ENCODE results near the gene MX2. TPM values are rescaled to one million over a fixed set of nuclear protein-coding genes. Genes with fewer than 3 reads are reported as not detected.
A peak's percentile ranks its signal among the peaks of the same experiment; 100 is the strongest.

MX2 gene
- total RNA-seq, 1 experiment from 2014 or later = 0.15 TPM

- H3K9ac ChIP-seq (ENCODE audit: low read length) = no peak overlapping the region
- no peaks in the 10 kb centered on the region for H3F3A ChIP-seq (ENCODE audit: low read length, unreplicated experiment)
- H3K36me3 ChIP-seq (ENCODE audit: low read depth, low read length) = no peaks in the 10 kb centered on the region
- no peaks in the 10 kb centered on the region for H3K9me3 ChIP-seq (ENCODE audit: low read length)
- intact Hi-C loops (cut with micrococcal nuclease) = loop anchor here (10.0 kb wide), 1 partner anchor 85 kb away; the partner anchor contains the start of gene MX2
- no peaks in the 10 kb centered on the region for H3K79me2 ChIP-seq (ENCODE audit: low read length)
- H3K27me3 ChIP-seq (ENCODE audit: low read length) = no peaks in the 10 kb centered on the region
- BruUV-seq (replicated peaks) = no TSS peak
- H3K4me3 ChIP-seq (ENCODE audit: low read length) = no peak overlapping the region
- H2AFZ ChIP-seq (ENCODE audit: low read length) = no peak overlapping the region
- ChIA-PET POLR2A (ENCODE audit: unreplicated experiment) (no interaction called here), CTCF (no interaction called here)
- no peaks in the 10 kb centered on the region for H3K9me2 ChIP-seq (replicated peaks; ENCODE audit: low read length)
- no peak for DNase-seq
- H3K27ac ChIP-seq (ENCODE audit: low read length) = no peak overlapping the region
- ATAC-seq = no peak
- H3K4me2 ChIP-seq (ENCODE audit: low read length) = no peak overlapping the region
- TF ChIP-seq EZH2phosphoT487 (IDR thresholded peaks at IDR 0.05; ENCODE audit: borderline replicate concordance, low read length) = no peak
- TF ChIP-seq EZH2 (IDR thresholded peaks at IDR 0.05; ENCODE audit: low read length, unreplicated experiment) = no peak
- no peak for TF ChIP-seq CTCF (conservative IDR thresholded peaks at IDR 0.05; ENCODE audit: low read depth, low read length)
- H3K4me1 ChIP-seq (ENCODE audit: insufficient read depth, low read length) = peaks cover 14% of the 10 kb centered on the region
- no peaks in the 10 kb centered on the region for H4K20me1 ChIP-seq (ENCODE audit: low read length)
Measured at GRCh38 chr21:41449613-41450012, 87.8 kb downstream of the MX2 start.

GRCh38 chr21:41451753-41452676 is 90.2 kb downstream of the MX2 start:
- H3K79me2 ChIP-seq (ENCODE audit: low read length) = no peaks in the 10 kb centered on the region
- H3K27ac ChIP-seq (ENCODE audit: low read length) = peak overlapping the region; percentile 43
- no peaks in the 10 kb centered on the region for H3K27me3 ChIP-seq (ENCODE audit: low read length)
- H3K4me1 ChIP-seq (ENCODE audit: insufficient read depth, low read length) = peaks cover 14% of the 10 kb centered on the region
- no peak overlapping the region for H3K4me3 ChIP-seq (ENCODE audit: low read length)
- no peaks in the 10 kb centered on the region for H3K9me2 ChIP-seq (replicated peaks; ENCODE audit: low read length)
- ChIA-PET POLR2A (ENCODE audit: unreplicated experiment) (interaction anchor here (0.6 kb wide), 2 partner anchors 27 to 183 kb away, joined by 3 to 5 read pairs; no protein-coding TSS in a partner anchor), CTCF (no interaction called here)
- ATAC-seq = peak; percentile 97
- BruUV-seq (replicated peaks) = no TSS peak
- no peak overlapping the region for H2AFZ ChIP-seq (ENCODE audit: low read length)
- intact Hi-C loops (cut with micrococcal nuclease) = loop anchor here (2.0 to 10.0 kb wide), 2 partner anchors 19 to 87 kb away; partner anchors contain the start of gene MX2
- H3K9ac ChIP-seq (ENCODE audit: low read length) = no peak overlapping the region
- no peaks in the 10 kb centered on the region for H3F3A ChIP-seq (ENCODE audit: low read length, unreplicated experiment)
- H3K4me2 ChIP-seq (ENCODE audit: low read length) = peak overlapping the region; percentile 53
- H3K36me3 ChIP-seq (ENCODE audit: low read depth, low read length) = no peaks in the 10 kb centered on the region
- TF ChIP-seq CTCF (conservative IDR thresholded peaks at IDR 0.05; ENCODE audit: low read depth, low read length) (no peak), EZH2 (IDR thresholded peaks at IDR 0.05; ENCODE audit: low read length, unreplicated experiment) (no peak), EZH2phosphoT487 (IDR thresholded peaks at IDR 0.05; ENCODE audit: borderline replicate concordance, low read length) (no peak)
- H3K9me3 ChIP-seq (ENCODE audit: low read length) = no peaks in the 10 kb centered on the region
- peak; percentile 80 for DNase-seq
- H4K20me1 ChIP-seq (ENCODE audit: low read length) = no peaks in the 10 kb centered on the region

DNA sequence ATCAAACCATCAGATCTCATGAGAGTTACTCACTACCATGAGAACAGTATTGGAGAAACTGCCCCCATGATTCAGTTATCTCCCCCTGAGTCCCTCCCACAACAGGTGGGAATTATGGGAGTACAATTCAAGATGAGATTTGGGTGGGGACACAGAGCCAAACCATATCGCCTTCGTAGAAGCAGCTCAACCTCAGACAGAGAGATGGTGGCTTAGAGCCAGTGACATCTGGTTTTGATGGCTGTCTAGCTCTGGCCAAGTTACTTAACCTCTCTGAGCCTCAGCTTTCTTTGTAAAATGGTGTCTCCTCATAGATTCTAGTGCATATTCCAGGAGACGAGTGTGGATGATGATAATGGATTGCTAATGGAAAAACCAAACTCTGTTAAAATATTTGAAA is 91.4 kb downstream of the MX2 start:
- no peaks in the 10 kb centered on the region for H3F3A ChIP-seq (ENCODE audit: low read length, unreplicated experiment)
- DNase-seq (no peak), ATAC-seq (no peak)
- TF ChIP-seq CTCF (conservative IDR thresholded peaks at IDR 0.05; ENCODE audit: low read depth, low read length) (no peak), EZH2phosphoT487 (IDR thresholded peaks at IDR 0.05; ENCODE audit: borderline replicate concordance, low read length) (no peak), EZH2 (IDR thresholded peaks at IDR 0.05; ENCODE audit: low read length, unreplicated experiment) (no peak)
- intact Hi-C loops (cut with micrococcal nuclease) = loop anchor here (2.0 to 10.0 kb wide), 2 partner anchors 20 to 88 kb away; partner anchors contain the start of gene MX2
- H3K36me3 ChIP-seq (ENCODE audit: low read depth, low read length) = no peaks in the 10 kb centered on the region
- no peak overlapping the region for H3K4me2 ChIP-seq (ENCODE audit: low read length)
- H4K20me1 ChIP-seq (ENCODE audit: low read length) = no peaks in the 10 kb centered on the region
- ChIA-PET CTCF (no interaction called here), POLR2A (ENCODE audit: unreplicated experiment) (no interaction called here)
- BruUV-seq (replicated peaks) = no TSS peak
- H3K9me2 ChIP-seq (replicated peaks; ENCODE audit: low read length) = no peaks in the 10 kb centered on the region
- no peaks in the 10 kb centered on the region for H3K9me3 ChIP-seq (ENCODE audit: low read length)
- H3K4me1 ChIP-seq (ENCODE audit: insufficient read depth, low read length) = peaks cover 14% of the 10 kb centered on the region
- no peak overlapping the region for H3K9ac ChIP-seq (ENCODE audit: low read length)
- H3K27me3 ChIP-seq (ENCODE audit: low read length) = no peaks in the 10 kb centered on the region
- H3K4me3 ChIP-seq (ENCODE audit: low read length) = no peak overlapping the region
- no peak overlapping the region for H3K27ac ChIP-seq (ENCODE audit: low read length)
- H2AFZ ChIP-seq (ENCODE audit: low read length) = no peak overlapping the region
- H3K79me2 ChIP-seq (ENCODE audit: low read length) = no peaks in the 10 kb centered on the region
